HEK293T (cell line): ENCODE data around the gene COQ4.

Experiments used
- CTBP1 ChIP-seq: fragments of 450-650 bp; IDR thresholded peaks from 2 replicates; pipeline ENCODE4 v1.6.1; 2016; ENCODE audit warnings: borderline replicate concordance
- ELF4 ChIP-seq: fragments of 450-650 bp; IDR thresholded peaks from 2 replicates; pipeline ENCODE4 v1.6.1; 2017; ENCODE audit warnings: antibody characterized with exemption
- FOXA1 ChIP-seq: fragments of 450-650 bp; IDR thresholded peaks from 2 replicates; pipeline ENCODE4 v1.6.1; 2016; ENCODE audit warnings: mild to moderate bottlenecking
- NFRKB ChIP-seq: fragments of 450-650 bp; IDR thresholded peaks from 2 replicates; pipeline ENCODE4 v1.6.1; 2016; ENCODE audit warnings: mild to moderate bottlenecking, moderate library complexity
- SUZ12 ChIP-seq: fragments of 450-650 bp; IDR thresholded peaks from 2 replicates; pipeline ENCODE4 v1.6.1; 2016; ENCODE audit warnings: mild to moderate bottlenecking
- ZNF384 ChIP-seq: fragments of 450-650 bp; IDR thresholded peaks from 2 replicates; pipeline ENCODE4 v1.6.1; 2016

- TF ChIP-seq FOXA1 = no peak
- no peak for TF ChIP-seq NFRKB
- no peak for TF ChIP-seq SUZ12
- no peak for TF ChIP-seq ELF4
- TF ChIP-seq CTBP1 = no peak
- TF ChIP-seq ZNF384 = no peak
Measured at GRCh38 chr9:128285033-128285784, 37.4 kb upstream of the COQ4 start.
